A673 (cell line): ENCODE data around the gene ZFP92.

ENCODE experiments used
- CTCF ChIP-seq: fragments of 300-800, 200-600 bp; sonication (generic); conservative IDR thresholded peaks from 2 replicates; pipeline ENCODE4 v1.5.1; 2017; ENCODE audit warnings: low read depth, mild to moderate bottlenecking, antibody characterized with exemption, low read length, moderate library complexity, mixed read lengths
- EZH2 ChIP-seq: fragments of 200-600 bp; sonication (generic); IDR thresholded peaks from 2 replicates; pipeline ENCODE4 v1.6.1; 2017; ENCODE audit warnings: borderline replicate concordance, low read depth, mild to moderate bottlenecking, mixed read lengths, antibody characterized with exemption, low read length; ENCODE audit not compliant: poor library complexity, severe bottlenecking

- TF ChIP-seq EZH2 (no peak), CTCF (no peak)
Measured at GRCh38 chrX:153386097-153386496, 25.2 kb upstream of the ZFP92 start.
